Testis (tissue), 2 donors: ENCODE results near the gene COL12A1.

Experiments used
- CTCF ChIP-seq, 3 experiments: fragments of 450-650 bp in 2 of 3; fragments of 200-600 bp in 1 of 3; sonication (generic) in 1 of 3; IDR thresholded peaks; one replicate each; pipeline ENCODE4 v1.5.1; 2016 to 2019; ENCODE audit warnings: antibody characterized with exemption in 3 of 3, mild to moderate bottlenecking in 2 of 3, moderate library complexity in 1 of 3
- POLR2A ChIP-seq: fragments of 450-650 bp; IDR thresholded peaks from one replicate; pipeline ENCODE4 v1.6.1; 2017; ENCODE audit warnings: antibody characterized with exemption, mild to moderate bottlenecking, moderate library complexity

GRCh38 chr6:75170691-75171560, 34.9 kb downstream of the COL12A1 start:
- TF ChIP-seq CTCF (IDR thresholded peaks at IDR 0.05) (no peak), POLR2A (no peak)
